GM12878 (cell line): ENCODE measurements around the gene PLEKHG2. TPM values are rescaled to one million over a fixed set of nuclear protein-coding genes. Genes with fewer than 3 reads are reported as not detected.

Source experiments
- CBX5 ChIP-seq: sonication (generic); IDR thresholded peaks from 2 replicates; pipeline ENCODE4 v1.6.1; 2016; ENCODE audit warnings: low read depth, moderate library complexity, mild to moderate bottlenecking, inconsistent platforms
- EZH2 ChIP-seq: IDR thresholded peaks from 2 replicates; pipeline ENCODE4 v1.6.1; 2012; ENCODE audit warnings: low read depth, mild to moderate bottlenecking, control low read depth, inconsistent platforms, low read length, borderline replicate concordance; ENCODE audit not compliant: control insufficient read depth
- HDAC2 ChIP-seq: fragments of 200-600 bp; sonication (generic); IDR thresholded peaks from 2 replicates; pipeline ENCODE4 v1.6.1; 2017
- HDGF ChIP-seq: fragments of 450-650 bp; IDR thresholded peaks from 2 replicates; pipeline ENCODE4 v1.6.1; 2016; ENCODE audit warnings: antibody characterized with exemption
- IKZF2 ChIP-seq, 2 experiments: fragments of 450-650 bp; IDR thresholded peaks; 2 replicates each; pipeline ENCODE4 v1.6.1; 2017; ENCODE audit warnings: mild to moderate bottlenecking in 2 of 2, moderate library complexity in 2 of 2
- MEF2B ChIP-seq: fragments of 450-650 bp; IDR thresholded peaks from 2 replicates; pipeline ENCODE4 v1.6.1; 2018; ENCODE audit warnings: mild to moderate bottlenecking, moderate library complexity; ENCODE audit not compliant: partially characterized antibody, poor library complexity, severe bottlenecking
- MYC ChIP-seq: IDR thresholded peaks from 2 replicates; pipeline ENCODE4 v1.6.1; 2011; ENCODE audit warnings: mild to moderate bottlenecking, low read length, moderate library complexity, inconsistent platforms; ENCODE audit not compliant: insufficient read depth, insufficient replicate concordance, insufficient read length, severe bottlenecking
- NFYA ChIP-seq: IDR thresholded peaks from 2 replicates; pipeline ENCODE4 v1.6.1; 2011; ENCODE audit warnings: low read depth, mild to moderate bottlenecking, low read length, improper control_type of control experiment, borderline replicate concordance
- NR2C1 ChIP-seq: fragments of 450-650 bp; IDR thresholded peaks from 2 replicates; pipeline ENCODE4 v1.6.1; 2017; ENCODE audit warnings: antibody characterized with exemption, mild to moderate bottlenecking, moderate library complexity
- NR2F1 ChIP-seq: fragments of 450-650 bp; conservative IDR thresholded peaks from 2 replicates; pipeline ENCODE4 v1.6.1; 2017; ENCODE audit warnings: mild to moderate bottlenecking
- POLR2A ChIP-seq: IDR thresholded peaks from 2 replicates; pipeline ENCODE4 v1.6.1; 2011; ENCODE audit warnings: low read depth, mild to moderate bottlenecking, low read length
- RUNX3 ChIP-seq: IDR thresholded peaks from 2 replicates; pipeline ENCODE4 v1.6.1; 2012; ENCODE audit warnings: low read length, inconsistent platforms
- SREBF1 ChIP-seq: IDR thresholded peaks from 2 replicates; pipeline ENCODE4 v1.6.1; 2012; ENCODE audit warnings: mild to moderate bottlenecking, low read length
- SUZ12 ChIP-seq: fragments of 200-600 bp; sonication (generic); IDR thresholded peaks from one replicate; pipeline ENCODE4 v1.6.1; 2018; ENCODE audit warnings: antibody characterized with exemption, mild to moderate bottlenecking; ENCODE audit not compliant: unreplicated experiment
- TAF1 ChIP-seq: IDR thresholded peaks from 2 replicates; pipeline ENCODE4 v1.6.1; 2011; ENCODE audit warnings: mild to moderate bottlenecking, low read depth, low read length, borderline replicate concordance
- TBL1XR1 ChIP-seq: IDR thresholded peaks from 2 replicates; pipeline ENCODE4 v1.6.1; 2012; ENCODE audit warnings: low read depth, low read length, improper control_type of control experiment
- TCF7 ChIP-seq: IDR thresholded peaks from 2 replicates; pipeline ENCODE4 v1.6.1; 2014; ENCODE audit warnings: antibody characterized with exemption, borderline replicate concordance
- ZNF207 ChIP-seq: fragments of 450-650 bp; IDR thresholded peaks from 2 replicates; pipeline ENCODE4 v1.6.1; 2014; ENCODE audit warnings: antibody characterized with exemption, mild to moderate bottlenecking, borderline replicate concordance
- ZNF274 ChIP-seq: IDR thresholded peaks from one replicate; pipeline ENCODE4 v1.8.0; 2011; ENCODE audit not compliant: insufficient read length, insufficient read depth
- ZNF384 ChIP-seq: IDR thresholded peaks from 2 replicates; pipeline ENCODE4 v1.6.1; 2012; ENCODE audit warnings: low read depth, mild to moderate bottlenecking, low read length, improper control_type of control experiment, borderline replicate concordance
- ZZZ3 ChIP-seq: IDR thresholded peaks from 2 replicates; pipeline ENCODE4 v1.6.1; 2011; ENCODE audit warnings: low read depth; ENCODE audit not compliant: control insufficient read depth, insufficient read length
- polyA plus RNA-seq, 11 experiments: library from polyadenylated mRNA; depleted of rRNA in 4 of 11; unstranded in 6 of 11; stranded (reverse) in 5 of 11; fragments of >200 nt; fragmentation: Nextera tagmentation in 4 of 11; fragmentation: Illumina TruSeq in 1 of 11; extraction: Ambion mirVana in 4 of 11; extraction: Trizol in 1 of 11; gene quantifications; 1 replicate in 1 of 11; 2 replicates in 10 of 11; pipeline versions ENCODE4 v1.2.1 to v1.2.3, GENCODE V29; 2011 to 2016; ENCODE audit warnings: inconsistent platforms in 2 of 11, missing spikeins in 2 of 11, low read depth in 1 of 11
- total RNA-seq, 4 experiments: library from RNA; depleted of rRNA in 3 of 4; stranded (reverse); fragments of >200 nt in 3 of 4; fragmentation: Illumina TruSeq in 1 of 4; extraction: Trizol in 1 of 4; gene quantifications; 2 replicates each; pipeline versions ENCODE4 v1.2.1 to v1.2.3, GENCODE V29; 2013 to 2021
- TF ChIP-seq, protein P1 (sequence below): IDR thresholded peaks from 2 replicates; pipeline ENCODE4 v1.6.1; 2011; ENCODE audit warnings: low read depth, low read length, improper control_type of control experiment, borderline replicate concordance
- TF ChIP-seq, protein P2 (sequence below): IDR thresholded peaks from 2 replicates; pipeline ENCODE4 v1.6.1; 2011; ENCODE audit warnings: borderline replicate concordance, low read depth, mild to moderate bottlenecking, moderate library complexity, mixed read lengths, low read length; ENCODE audit not compliant: insufficient read depth; ENCODE audit errors: extremely low read length
- TF ChIP-seq, protein P3 (sequence below): IDR thresholded peaks from 2 replicates; pipeline ENCODE4 v1.6.1; 2012; ENCODE audit warnings: low read length, inconsistent platforms
- TF ChIP-seq, protein P4 (sequence below): fragments of 450-650 bp; IDR thresholded peaks from 2 replicates; pipeline ENCODE4 v1.6.1; 2014; ENCODE audit warnings: mild to moderate bottlenecking

The PLEKHG2 gene
- total and polyA plus RNA-seq, 10 of the 15 experiments (the other 5 are each of a cell fraction or from before 2014, with no cell fraction given): 3.0 to 62.5 (median 17.2) TPM

DNA sequence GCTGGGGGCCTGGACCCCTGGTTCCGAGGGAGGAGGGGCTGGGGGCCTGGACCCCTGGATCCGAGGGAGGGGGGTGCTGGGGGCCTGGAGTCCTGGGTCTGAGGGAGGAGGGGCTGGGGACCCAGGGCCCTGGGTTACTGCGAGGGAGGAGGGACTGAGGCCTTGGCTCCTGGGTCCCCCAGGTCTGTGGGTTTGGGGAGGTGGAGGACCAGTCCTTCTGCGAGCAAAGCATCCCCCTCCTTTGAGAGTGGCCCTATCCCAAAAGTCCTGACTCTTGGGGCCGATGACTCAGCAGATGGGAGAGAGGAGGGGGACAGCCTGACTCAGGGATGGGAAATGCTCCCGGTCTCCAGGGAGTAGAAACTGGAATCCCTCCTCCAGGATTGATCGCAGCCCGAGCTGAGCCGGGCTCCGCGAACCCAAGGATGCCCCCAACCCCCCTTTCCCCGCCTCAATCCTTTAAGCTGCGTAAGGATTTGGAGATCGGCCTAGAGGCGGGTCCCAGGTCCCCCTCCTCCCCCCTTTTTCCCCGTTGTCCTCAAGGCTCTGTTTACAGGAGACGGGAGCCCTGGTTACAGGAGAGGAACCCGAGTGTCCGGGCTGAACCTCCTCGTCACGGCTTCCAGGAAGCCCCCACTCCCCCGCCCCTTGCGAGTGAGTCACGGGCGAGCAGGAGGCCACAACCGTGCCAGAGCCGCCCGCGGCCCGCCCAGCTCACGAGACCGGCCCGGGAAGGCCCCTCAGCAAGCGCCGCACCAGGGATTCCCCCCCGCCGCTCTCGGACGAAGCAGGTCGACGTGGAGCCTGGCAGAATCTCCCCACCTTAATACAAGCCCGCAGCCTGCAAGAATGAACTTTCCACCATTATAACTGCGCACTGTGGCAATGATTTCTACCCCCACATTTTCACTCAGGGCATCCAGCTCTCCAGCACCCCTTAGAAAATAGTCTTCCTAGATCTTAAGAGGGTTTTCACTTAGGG lies 8.8 kb upstream of the PLEKHG2 start (continued):
- TF ChIP-seq, protein P1, sequence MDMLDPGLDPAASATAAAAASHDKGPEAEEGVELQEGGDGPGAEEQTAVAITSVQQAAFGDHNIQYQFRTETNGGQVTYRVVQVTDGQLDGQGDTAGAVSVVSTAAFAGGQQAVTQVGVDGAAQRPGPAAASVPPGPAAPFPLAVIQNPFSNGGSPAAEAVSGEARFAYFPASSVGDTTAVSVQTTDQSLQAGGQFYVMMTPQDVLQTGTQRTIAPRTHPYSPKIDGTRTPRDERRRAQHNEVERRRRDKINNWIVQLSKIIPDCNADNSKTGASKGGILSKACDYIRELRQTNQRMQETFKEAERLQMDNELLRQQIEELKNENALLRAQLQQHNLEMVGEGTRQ: no peak
- TF ChIP-seq ZNF274 (no peak), HDGF (no peak), RUNX3 (no peak), POLR2A (peak; percentile 64), MYC (no peak), NR2F1 (peak; percentile 84), NR2C1 (no peak), MEF2B (peak; percentile 47), NFYA (no peak), SUZ12 (no peak), TCF7 (no peak), ZNF207 (peak; percentile 80), TAF1 (0 out of 2 replicates have a peak, but pooled peaks have one; percentile 46), TBL1XR1 (peak; percentile 99), ZZZ3 (no peak), IKZF2 (IDR thresholded peaks at IDR 0.05) (peak; percentile 94 to 95), HDAC2 (no peak), CBX5 (no peak), ZNF384 (0 out of 2 replicates have a peak, but pooled peaks have one; percentile 2), SREBF1 (no peak), EZH2 (no peak)
- TF ChIP-seq, protein P2, sequence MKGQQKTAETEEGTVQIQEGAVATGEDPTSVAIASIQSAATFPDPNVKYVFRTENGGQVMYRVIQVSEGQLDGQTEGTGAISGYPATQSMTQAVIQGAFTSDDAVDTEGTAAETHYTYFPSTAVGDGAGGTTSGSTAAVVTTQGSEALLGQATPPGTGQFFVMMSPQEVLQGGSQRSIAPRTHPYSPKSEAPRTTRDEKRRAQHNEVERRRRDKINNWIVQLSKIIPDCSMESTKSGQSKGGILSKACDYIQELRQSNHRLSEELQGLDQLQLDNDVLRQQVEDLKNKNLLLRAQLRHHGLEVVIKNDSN: no peak
- TF ChIP-seq, protein P3, sequence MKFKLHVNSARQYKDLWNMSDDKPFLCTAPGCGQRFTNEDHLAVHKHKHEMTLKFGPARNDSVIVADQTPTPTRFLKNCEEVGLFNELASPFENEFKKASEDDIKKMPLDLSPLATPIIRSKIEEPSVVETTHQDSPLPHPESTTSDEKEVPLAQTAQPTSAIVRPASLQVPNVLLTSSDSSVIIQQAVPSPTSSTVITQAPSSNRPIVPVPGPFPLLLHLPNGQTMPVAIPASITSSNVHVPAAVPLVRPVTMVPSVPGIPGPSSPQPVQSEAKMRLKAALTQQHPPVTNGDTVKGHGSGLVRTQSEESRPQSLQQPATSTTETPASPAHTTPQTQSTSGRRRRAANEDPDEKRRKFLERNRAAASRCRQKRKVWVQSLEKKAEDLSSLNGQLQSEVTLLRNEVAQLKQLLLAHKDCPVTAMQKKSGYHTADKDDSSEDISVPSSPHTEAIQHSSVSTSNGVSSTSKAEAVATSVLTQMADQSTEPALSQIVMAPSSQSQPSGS: no peak
- TF ChIP-seq, protein P4, sequence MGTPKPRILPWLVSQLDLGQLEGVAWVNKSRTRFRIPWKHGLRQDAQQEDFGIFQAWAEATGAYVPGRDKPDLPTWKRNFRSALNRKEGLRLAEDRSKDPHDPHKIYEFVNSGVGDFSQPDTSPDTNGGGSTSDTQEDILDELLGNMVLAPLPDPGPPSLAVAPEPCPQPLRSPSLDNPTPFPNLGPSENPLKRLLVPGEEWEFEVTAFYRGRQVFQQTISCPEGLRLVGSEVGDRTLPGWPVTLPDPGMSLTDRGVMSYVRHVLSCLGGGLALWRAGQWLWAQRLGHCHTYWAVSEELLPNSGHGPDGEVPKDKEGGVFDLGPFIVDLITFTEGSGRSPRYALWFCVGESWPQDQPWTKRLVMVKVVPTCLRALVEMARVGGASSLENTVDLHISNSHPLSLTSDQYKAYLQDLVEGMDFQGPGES: no peak
